ENCODE data around the gene SHBG.

SHBG gene

GRCh38 chr17:7651097-7651664 lies 21.2 kb downstream of the SHBG start:
- H3K9me3 ChIP-seq (ENCODE audit: control insufficient read depth, insufficient read depth, low read depth, low read length), result no peaks in the 10 kb centered on the region
- H3K4me1 ChIP-seq (ENCODE audit: control insufficient read depth, insufficient read depth, low read length), result peaks cover 17% of the 10 kb centered on the region
- no peaks in the 10 kb centered on the region for H3K36me3 ChIP-seq (ENCODE audit: control insufficient read depth, insufficient read depth, low read length)
- H3K27me3 ChIP-seq (ENCODE audit: control insufficient read depth, insufficient read depth, low read length), result peaks cover 43% of the 10 kb centered on the region
- H3K9ac ChIP-seq (ENCODE audit: low read length), result no peak overlapping the region
- H3K4me3 ChIP-seq (ENCODE audit: low read depth, low read length), result peak overlapping the region; percentile 77
- H3K27ac ChIP-seq (ENCODE audit: low read depth, low read length), result no peak overlapping the region

- Histone ChIP-seq H3K27me3 (ENCODE audit: control insufficient read depth, insufficient read depth, low read length) (peaks cover 43% of the 10 kb centered on the region), H3K4me3 (ENCODE audit: low read depth, low read length) (peak overlapping the region; percentile 77), H3K36me3 (ENCODE audit: control insufficient read depth, insufficient read depth, low read length) (no peaks in the 10 kb centered on the region), H3K9ac (ENCODE audit: low read length) (no peak overlapping the region), H3K9me3 (ENCODE audit: control insufficient read depth, insufficient read depth, low read depth, low read length) (no peaks in the 10 kb centered on the region), H3K27ac (ENCODE audit: low read depth, low read length) (no peak overlapping the region), H3K4me1 (ENCODE audit: control insufficient read depth, insufficient read depth, low read length) (peaks cover 21% of the 10 kb centered on the region)
Measured at GRCh38 chr17:7651665-7652387, 21.9 kb downstream of the SHBG start.

GRCh38 chr17:7652388-7653356 lies 22.7 kb downstream of the SHBG start:
- peaks cover 27% of the 10 kb centered on the region for H3K4me1 ChIP-seq (ENCODE audit: control insufficient read depth, insufficient read depth, low read length)
- peaks cover 43% of the 10 kb centered on the region for H3K27me3 ChIP-seq (ENCODE audit: control insufficient read depth, insufficient read depth, low read length)
- no peak overlapping the region for H3K9ac ChIP-seq (ENCODE audit: low read length)
- peak overlapping the region; percentile 77; the same call in 1 of the 2 replicates for H3K4me3 ChIP-seq (ENCODE audit: low read depth, low read length)
- no peaks in the 10 kb centered on the region for H3K9me3 ChIP-seq (ENCODE audit: control insufficient read depth, insufficient read depth, low read depth, low read length)
- no peaks in the 10 kb centered on the region for H3K36me3 ChIP-seq (ENCODE audit: control insufficient read depth, insufficient read depth, low read length)
- H3K27ac ChIP-seq (ENCODE audit: low read depth, low read length), result no peak overlapping the region

GRCh38 chr17:7654832-7655540 lies 25.1 kb downstream of the SHBG start:
- Histone ChIP-seq H3K9me3 (ENCODE audit: control insufficient read depth, insufficient read depth, low read depth, low read length) (no peaks in the 10 kb centered on the region), H3K9ac (ENCODE audit: low read length) (no peak overlapping the region), H3K27ac (ENCODE audit: low read depth, low read length) (no peak overlapping the region), H3K36me3 (ENCODE audit: control insufficient read depth, insufficient read depth, low read length) (no peaks in the 10 kb centered on the region), H3K4me3 (ENCODE audit: low read depth, low read length) (no peak overlapping the region), H3K4me1 (ENCODE audit: control insufficient read depth, insufficient read depth, low read length) (peaks cover 28% of the 10 kb centered on the region), H3K27me3 (ENCODE audit: control insufficient read depth, insufficient read depth, low read length) (peaks cover 38% of the 10 kb centered on the region)

- H3K27me3 ChIP-seq (ENCODE audit: control insufficient read depth, insufficient read depth, low read length), result peaks cover 36% of the 10 kb centered on the region
- H3K27ac ChIP-seq (ENCODE audit: low read depth, low read length), result no peak overlapping the region
- H3K9me3 ChIP-seq (ENCODE audit: control insufficient read depth, insufficient read depth, low read depth, low read length), result no peaks in the 10 kb centered on the region
Measured at GRCh38 chr17:7655541-7655840, 25.6 kb downstream of the SHBG start.

GRCh38 chr17:7656958-7657609 lies 27.1 kb downstream of the SHBG start:
- Histone ChIP-seq H3K9me3 (ENCODE audit: control insufficient read depth, insufficient read depth, low read depth, low read length) (no peaks in the 10 kb centered on the region), H3K27me3 (ENCODE audit: control insufficient read depth, insufficient read depth, low read length) (peaks cover 23% of the 10 kb centered on the region), H3K27ac (ENCODE audit: low read depth, low read length) (no peak overlapping the region), H3K4me3 (ENCODE audit: low read depth, low read length) (peak overlapping the region; percentile 41), H3K4me1 (ENCODE audit: control insufficient read depth, insufficient read depth, low read length) (peaks cover 25% of the 10 kb centered on the region), H3K9ac (ENCODE audit: low read length) (peak overlapping the region; percentile 50), H3K36me3 (ENCODE audit: control insufficient read depth, insufficient read depth, low read length) (no peaks in the 10 kb centered on the region)

More at GRCh38 chr17:7655541-7655840, 25.6 kb downstream of the SHBG start:
- Histone ChIP-seq H3K4me3 (ENCODE audit: low read depth, low read length) (no peak overlapping the region), H3K4me1 (ENCODE audit: control insufficient read depth, insufficient read depth, low read length) (peaks cover 25% of the 10 kb centered on the region), H3K36me3 (ENCODE audit: control insufficient read depth, insufficient read depth, low read length) (no peaks in the 10 kb centered on the region), H3K9ac (ENCODE audit: low read length) (no peak overlapping the region)

- Histone ChIP-seq H3K36me3 (ENCODE audit: control insufficient read depth, insufficient read depth, low read length) (peaks cover 60% of the 10 kb centered on the region), H3K27me3 (ENCODE audit: control insufficient read depth, insufficient read depth, low read length) (no peaks in the 10 kb centered on the region), H3K9ac (ENCODE audit: low read length) (no peak overlapping the region), H3K9me3 (ENCODE audit: control insufficient read depth, insufficient read depth, low read depth, low read length) (no peaks in the 10 kb centered on the region), H3K4me3 (ENCODE audit: low read depth, low read length) (no peak overlapping the region), H3K4me1 (ENCODE audit: control insufficient read depth, insufficient read depth, low read length) (peaks cover 9% of the 10 kb centered on the region), H3K27ac (ENCODE audit: low read depth, low read length) (no peak overlapping the region)
Measured at GRCh38 chr17:7667656-7668406, 37.9 kb downstream of the SHBG start.

GRCh38 chr17:7668482-7668881 lies 38.5 kb downstream of the SHBG start:
- Histone ChIP-seq H3K36me3 (ENCODE audit: control insufficient read depth, insufficient read depth, low read length) (peaks cover 66% of the 10 kb centered on the region), H3K9ac (ENCODE audit: low read length) (no peak overlapping the region), H3K4me3 (ENCODE audit: low read depth, low read length) (no peak overlapping the region), H3K4me1 (ENCODE audit: control insufficient read depth, insufficient read depth, low read length) (peaks cover 9% of the 10 kb centered on the region), H3K9me3 (ENCODE audit: control insufficient read depth, insufficient read depth, low read depth, low read length) (peaks cover 2% of the 10 kb centered on the region), H3K27me3 (ENCODE audit: control insufficient read depth, insufficient read depth, low read length) (no peaks in the 10 kb centered on the region), H3K27ac (ENCODE audit: low read depth, low read length) (no peak overlapping the region)

- H3K27ac ChIP-seq (ENCODE audit: low read depth, low read length), result no peak overlapping the region
- peaks cover 70% of the 10 kb centered on the region for H3K36me3 ChIP-seq (ENCODE audit: control insufficient read depth, insufficient read depth, low read length)
- H3K9ac ChIP-seq (ENCODE audit: low read length), result no peak overlapping the region
- peaks cover 25% of the 10 kb centered on the region for H3K4me1 ChIP-seq (ENCODE audit: control insufficient read depth, insufficient read depth, low read length)
- H3K9me3 ChIP-seq (ENCODE audit: control insufficient read depth, insufficient read depth, low read depth, low read length), result peaks cover 7% of the 10 kb centered on the region
- H3K27me3 ChIP-seq (ENCODE audit: control insufficient read depth, insufficient read depth, low read length), result no peaks in the 10 kb centered on the region
- H3K4me3 ChIP-seq (ENCODE audit: low read depth, low read length), result no peak overlapping the region
Measured at GRCh38 chr17:7673239-7673638, 43.3 kb downstream of the SHBG start.

GRCh38 chr17:7674934-7675333 lies 45.0 kb downstream of the SHBG start:
- Histone ChIP-seq H3K4me3 (ENCODE audit: low read depth, low read length) (no peak overlapping the region), H3K9me3 (ENCODE audit: control insufficient read depth, insufficient read depth, low read depth, low read length) (peaks cover 7% of the 10 kb centered on the region), H3K27me3 (ENCODE audit: control insufficient read depth, insufficient read depth, low read length) (no peaks in the 10 kb centered on the region), H3K9ac (ENCODE audit: low read length) (no peak overlapping the region), H3K27ac (ENCODE audit: low read depth, low read length) (no peak overlapping the region), H3K36me3 (ENCODE audit: control insufficient read depth, insufficient read depth, low read length) (peaks cover 54% of the 10 kb centered on the region), H3K4me1 (ENCODE audit: control insufficient read depth, insufficient read depth, low read length) (peaks cover 27% of the 10 kb centered on the region)
